NB4 (cell line): ENCODE measurements around the gene BCL2L13.

Experiments
- CTCF ChIP-seq: IDR thresholded peaks from one replicate; pipeline ENCODE4 v1.5.1; 2012; ENCODE audit warnings: low read depth, low read length
- MYC ChIP-seq: IDR thresholded peaks from 2 replicates; pipeline ENCODE4 v1.6.1; 2011; ENCODE audit warnings: low read depth, low read length
- POLR2A ChIP-seq: IDR thresholded peaks from 2 replicates; pipeline ENCODE4 v1.6.1; 2011; ENCODE audit warnings: mild to moderate bottlenecking; ENCODE audit not compliant: insufficient read length; ENCODE audit errors: extremely low read depth
- TF ChIP-seq, protein P1 (sequence below): IDR thresholded peaks from 2 replicates; pipeline ENCODE4 v1.6.1; 2011; ENCODE audit warnings: low read depth, low read length

DNA sequence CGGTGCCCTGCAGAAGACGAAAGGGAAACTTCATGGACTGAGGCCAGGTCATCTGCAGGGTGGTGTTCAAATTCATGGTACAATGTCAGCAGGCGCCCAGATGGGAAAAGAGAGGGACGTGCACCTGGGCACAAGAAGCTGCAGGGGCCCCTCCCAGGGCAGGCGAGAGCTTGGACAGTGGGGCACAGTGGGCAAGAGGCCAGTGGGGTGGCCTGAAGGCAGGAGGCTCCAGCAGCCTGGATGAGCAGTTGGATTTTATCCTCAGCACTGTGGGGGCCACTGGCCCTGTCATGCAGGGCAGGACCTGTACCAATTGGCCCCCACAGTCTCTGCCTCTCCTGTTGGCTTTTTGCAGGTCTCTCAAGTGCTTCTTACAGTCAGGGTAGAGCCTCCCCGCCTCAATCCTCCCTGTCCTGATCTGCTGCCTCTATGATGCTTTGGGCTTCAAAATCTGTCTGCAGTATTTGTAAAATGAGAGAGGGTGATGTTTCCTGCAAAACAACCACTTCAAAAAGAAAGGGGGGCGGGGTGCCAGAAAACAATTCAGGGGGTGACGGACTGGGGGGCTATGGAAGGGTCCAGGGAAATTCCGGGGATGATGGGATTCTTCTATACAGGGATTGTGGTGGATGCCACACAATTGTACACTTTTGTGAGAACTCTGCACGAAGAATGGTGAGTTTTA, 137.4 kb downstream of the BCL2L13 start:
- TF ChIP-seq CTCF (no peak), POLR2A (no peak), MYC (no peak)
- TF ChIP-seq, protein P1, sequence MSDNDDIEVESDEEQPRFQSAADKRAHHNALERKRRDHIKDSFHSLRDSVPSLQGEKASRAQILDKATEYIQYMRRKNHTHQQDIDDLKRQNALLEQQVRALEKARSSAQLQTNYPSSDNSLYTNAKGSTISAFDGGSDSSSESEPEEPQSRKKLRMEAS: no peak
